DND-41 (cell line): ENCODE results near the gene CDCA8.

Experiments
- ATAC-seq: fragments of 200-7000 bp; cut with Tn5 transposase; 3 replicates; pipeline ENCODE4 v1.9.1; 2021; ENCODE audit warnings: low read depth; ENCODE audit not compliant: insufficient read depth
- DNase-seq: peaks from one replicate; pipeline ENCODE4 v3.0.0-alpha.2; 2020
- H2AFZ ChIP-seq: 2 replicates; pipeline ENCODE4 v1.6.0; 2012; ENCODE audit warnings: low read depth, low read length
- H3K27ac ChIP-seq: 2 replicates; pipeline ENCODE4 v1.5.1; 2012; ENCODE audit warnings: low read length, inconsistent platforms
- H3K27me3 ChIP-seq: fragments of 200-600 bp; sonication (generic); 2 replicates; pipeline ENCODE4 v1.6.0; 2012; ENCODE audit warnings: low read length, mild to moderate bottlenecking, inconsistent platforms; ENCODE audit not compliant: insufficient read depth, poor library complexity
- H3K36me3 ChIP-seq: 2 replicates; pipeline ENCODE4 v1.5.1; 2012; ENCODE audit warnings: low read length, inconsistent platforms; ENCODE audit not compliant: insufficient read depth
- H3K4me1 ChIP-seq: 2 replicates; pipeline ENCODE4 v1.5.1; 2012; ENCODE audit warnings: mild to moderate bottlenecking, low read length; ENCODE audit not compliant: insufficient read depth
- H3K4me2 ChIP-seq: 2 replicates; pipeline ENCODE4 v1.6.0; 2012; ENCODE audit warnings: mild to moderate bottlenecking, moderate library complexity, low read length, inconsistent platforms; ENCODE audit not compliant: insufficient read depth
- H3K4me3 ChIP-seq, 2 experiments: fragments of 200-600 bp in 1 of 2; shearing (Covaris generic) in 1 of 2; 2 replicates each; pipeline ENCODE4 v1.5.1; 2012 to 2016; ENCODE audit warnings: inconsistent platforms in 2 of 2, low read length in 2 of 2, mild to moderate bottlenecking in 2 of 2, low read depth in 1 of 2, moderate library complexity in 1 of 2
- H3K79me2 ChIP-seq: 2 replicates; pipeline ENCODE4 v1.6.0; 2012; ENCODE audit warnings: low read length, inconsistent platforms; ENCODE audit not compliant: insufficient read depth
- H3K9ac ChIP-seq: 2 replicates; pipeline ENCODE4 v1.6.0; 2012; ENCODE audit warnings: low read depth, mild to moderate bottlenecking, inconsistent platforms, low read length, moderate library complexity
- H3K9me3 ChIP-seq: 2 replicates; pipeline ENCODE4 v1.5.1; 2012; ENCODE audit warnings: low read length, moderate library complexity, mild to moderate bottlenecking, inconsistent platforms; ENCODE audit not compliant: insufficient read depth, severe bottlenecking
- H4K20me1 ChIP-seq: 2 replicates; pipeline ENCODE4 v1.6.0; 2012; ENCODE audit warnings: low read length; ENCODE audit not compliant: insufficient read depth
- EZH2 ChIP-seq: IDR thresholded peaks from 3 replicates; pipeline ENCODE4 v1.6.1; 2012; ENCODE audit warnings: borderline replicate concordance, low read depth, mild to moderate bottlenecking, moderate library complexity, low read length, inconsistent platforms; ENCODE audit not compliant: severe bottlenecking
- TF ChIP-seq, protein P1 (sequence below): IDR thresholded peaks from 2 replicates; pipeline ENCODE4 v1.5.1; 2012; ENCODE audit warnings: borderline replicate concordance, low read length, moderate library complexity, mild to moderate bottlenecking; ENCODE audit not compliant: poor library complexity, severe bottlenecking; ENCODE audit errors: extremely low read depth

The CDCA8 gene

DNA sequence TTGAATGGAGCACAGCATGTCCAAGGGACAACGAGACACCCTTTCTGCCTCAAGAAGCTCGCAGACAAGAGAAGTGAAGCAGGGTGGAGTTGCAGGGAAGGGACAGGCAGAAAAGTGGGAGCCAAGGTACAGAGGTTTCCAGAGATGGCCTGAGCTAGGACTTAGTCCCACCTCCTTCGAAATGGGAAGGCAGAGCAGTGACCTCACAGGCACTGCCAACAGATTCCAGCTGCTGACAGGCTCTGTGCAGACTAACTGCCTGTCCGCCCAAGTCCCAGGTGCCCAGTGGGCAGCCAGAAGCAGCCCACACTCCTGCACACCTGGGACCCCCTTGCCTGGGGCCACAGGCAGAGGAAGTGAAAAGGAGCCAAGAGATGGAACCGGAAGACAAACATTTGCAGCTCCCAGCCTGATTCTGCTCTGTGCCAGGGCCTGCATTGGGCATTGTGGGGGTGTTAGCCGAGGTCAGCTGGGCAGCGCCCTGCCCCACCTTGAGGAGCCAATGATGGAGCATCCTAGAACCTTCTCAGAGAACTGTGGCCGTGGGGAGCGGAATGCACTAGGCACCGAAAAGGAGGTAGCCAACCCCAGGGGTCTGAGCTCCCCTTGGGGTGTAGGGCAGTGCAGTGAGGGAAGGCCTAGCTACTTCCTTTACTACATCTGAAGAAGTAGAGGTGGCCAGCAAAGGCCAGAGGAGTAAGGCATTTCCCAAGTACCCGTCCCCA lies 30.1 kb upstream of the CDCA8 start:
- no peaks in the 10 kb centered on the region for H3K9me3 ChIP-seq
- no peak for TF ChIP-seq EZH2
- TF ChIP-seq, protein P1, sequence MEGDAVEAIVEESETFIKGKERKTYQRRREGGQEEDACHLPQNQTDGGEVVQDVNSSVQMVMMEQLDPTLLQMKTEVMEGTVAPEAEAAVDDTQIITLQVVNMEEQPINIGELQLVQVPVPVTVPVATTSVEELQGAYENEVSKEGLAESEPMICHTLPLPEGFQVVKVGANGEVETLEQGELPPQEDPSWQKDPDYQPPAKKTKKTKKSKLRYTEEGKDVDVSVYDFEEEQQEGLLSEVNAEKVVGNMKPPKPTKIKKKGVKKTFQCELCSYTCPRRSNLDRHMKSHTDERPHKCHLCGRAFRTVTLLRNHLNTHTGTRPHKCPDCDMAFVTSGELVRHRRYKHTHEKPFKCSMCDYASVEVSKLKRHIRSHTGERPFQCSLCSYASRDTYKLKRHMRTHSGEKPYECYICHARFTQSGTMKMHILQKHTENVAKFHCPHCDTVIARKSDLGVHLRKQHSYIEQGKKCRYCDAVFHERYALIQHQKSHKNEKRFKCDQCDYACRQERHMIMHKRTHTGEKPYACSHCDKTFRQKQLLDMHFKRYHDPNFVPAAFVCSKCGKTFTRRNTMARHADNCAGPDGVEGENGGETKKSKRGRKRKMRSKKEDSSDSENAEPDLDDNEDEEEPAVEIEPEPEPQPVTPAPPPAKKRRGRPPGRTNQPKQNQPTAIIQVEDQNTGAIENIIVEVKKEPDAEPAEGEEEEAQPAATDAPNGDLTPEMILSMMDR: no peak
- H3K4me3 ChIP-seq: no peak overlapping the region
- no peak overlapping the region for H2AFZ ChIP-seq
- no peak overlapping the region for H3K4me2 ChIP-seq
- H3K9ac ChIP-seq: no peak overlapping the region
- peaks cover 28% of the 10 kb centered on the region; the same call in 1 of the 2 replicates for H4K20me1 ChIP-seq
- no peak overlapping the region for H3K27ac ChIP-seq
- no peaks in the 10 kb centered on the region for H3K4me1 ChIP-seq
- no peaks in the 10 kb centered on the region for H3K79me2 ChIP-seq
- peaks cover 35% of the 10 kb centered on the region for H3K27me3 ChIP-seq
- H3K36me3 ChIP-seq: no peaks in the 10 kb centered on the region
- ATAC-seq: no peak
- DNase-seq: no peak

DNA sequence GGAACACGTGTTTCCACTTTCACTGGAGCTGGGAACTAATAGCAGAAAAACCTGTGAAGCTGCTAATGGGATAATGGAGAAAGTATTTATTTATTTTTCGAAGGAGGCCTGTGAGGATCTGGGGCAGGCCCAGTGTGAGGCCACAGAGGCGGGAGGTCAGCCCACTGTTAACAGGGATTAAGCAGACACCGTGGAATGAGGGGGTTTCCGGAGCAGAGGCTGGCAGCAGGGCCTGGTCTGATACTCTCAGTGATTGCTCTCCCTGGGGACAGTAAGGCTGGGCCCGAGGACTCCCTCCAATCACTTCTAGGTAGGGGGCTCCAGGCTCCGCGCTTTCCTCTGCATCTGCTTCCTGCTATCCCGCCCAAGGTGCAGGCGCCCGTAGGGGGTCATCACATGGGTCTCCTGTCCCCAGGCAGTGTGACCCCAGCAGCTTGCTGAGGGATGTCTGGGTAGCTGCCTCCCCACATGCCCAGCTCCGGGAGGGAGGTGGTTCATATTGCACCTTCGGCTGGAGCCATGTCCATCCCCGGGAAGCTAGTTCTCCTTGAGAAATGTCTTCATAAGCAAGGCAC lies 28.8 kb upstream of the CDCA8 start:
- H3K36me3 ChIP-seq: no peaks in the 10 kb centered on the region
- H3K4me2 ChIP-seq: no peak overlapping the region
- H3K9ac ChIP-seq: no peak overlapping the region
- DNase-seq (no peak), ATAC-seq (no peak)
- H4K20me1 ChIP-seq: peaks cover 32% of the 10 kb centered on the region; the same call in 1 of the 2 replicates
- H2AFZ ChIP-seq: no peak overlapping the region
- H3K27me3 ChIP-seq: peaks cover 47% of the 10 kb centered on the region
- no peak overlapping the region for H3K27ac ChIP-seq
- TF ChIP-seq, protein P1: no peak
- TF ChIP-seq EZH2: no peak
- no peaks in the 10 kb centered on the region for H3K9me3 ChIP-seq
- H3K79me2 ChIP-seq: no peaks in the 10 kb centered on the region
- no peaks in the 10 kb centered on the region for H3K4me1 ChIP-seq
- H3K4me3 ChIP-seq: no peak overlapping the region

DNA sequence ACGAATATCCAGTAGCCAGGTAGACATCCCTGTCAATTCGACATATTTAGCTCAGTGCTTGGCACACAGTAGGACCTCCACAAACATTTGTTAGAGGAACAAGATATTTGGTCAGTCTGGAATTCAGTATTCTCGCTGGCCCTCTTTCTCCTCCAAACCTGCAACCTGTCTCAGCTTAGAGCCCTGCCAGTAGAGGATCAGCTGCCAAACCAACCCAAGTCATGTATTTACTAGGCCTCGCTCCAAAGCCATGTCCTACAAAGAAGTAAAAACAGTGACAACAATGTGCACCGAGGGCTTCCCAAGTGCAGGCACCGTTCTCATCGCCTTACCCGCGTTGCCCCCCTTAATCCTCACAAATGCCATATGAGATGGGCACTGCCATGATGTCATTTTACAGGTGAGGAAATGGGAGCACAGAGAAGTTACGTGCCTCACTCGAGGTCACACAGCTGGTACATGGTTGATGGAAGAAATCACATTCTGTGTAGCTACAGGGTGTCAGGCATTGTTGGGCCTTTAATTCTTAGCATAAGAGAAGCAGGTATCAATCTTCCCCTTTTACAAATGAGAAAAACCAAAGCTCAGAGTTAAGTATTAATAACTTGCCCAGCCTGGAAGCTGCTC lies 26.0 kb upstream of the CDCA8 start:
- H3K9me3 ChIP-seq: no peaks in the 10 kb centered on the region
- ATAC-seq: no peak
- H4K20me1 ChIP-seq: peaks cover 43% of the 10 kb centered on the region; the same call in 1 of the 2 replicates
- no peaks in the 10 kb centered on the region for H3K4me1 ChIP-seq
- no peak overlapping the region for H3K4me2 ChIP-seq
- no peak overlapping the region for H3K4me3 ChIP-seq
- no peak overlapping the region for H3K27ac ChIP-seq
- no peak for DNase-seq
- H3K9ac ChIP-seq: no peak overlapping the region
- H3K36me3 ChIP-seq: no peaks in the 10 kb centered on the region
- peaks cover 64% of the 10 kb centered on the region for H3K27me3 ChIP-seq
- no peaks in the 10 kb centered on the region for H3K79me2 ChIP-seq
- H2AFZ ChIP-seq: no peak overlapping the region
- TF ChIP-seq, protein P1: no peak
- TF ChIP-seq EZH2: no peak
